Hepatocyte (in vitro differentiated cells): Measurements from ENCODE around the gene DENND1A.

Source experiments
- CTCF ChIP-seq: fragments of 200-600 bp; sonication (generic); IDR thresholded peaks from 2 replicates; pipeline ENCODE4 v1.5.1; 2016; ENCODE audit warnings: antibody characterized with exemption, mild to moderate bottlenecking; ENCODE audit not compliant: poor library complexity
- EZH2 ChIP-seq: fragments of 200-600 bp; sonication (generic); IDR thresholded peaks from 2 replicates; pipeline ENCODE4 v1.6.1; 2016; ENCODE audit warnings: antibody characterized with exemption, mild to moderate bottlenecking, borderline replicate concordance

GRCh38 chr9:123685489-123686083, 244.3 kb downstream of the DENND1A start:
- TF ChIP-seq EZH2 (no peak), CTCF (no peak)
